Activated CD4-positive, alpha-beta T cell treated with anti-CD3 and anti-CD28 coated beads for 36 hours (primary cell): ENCODE measurements around the gene IL6ST. TPM values are rescaled to one million over a fixed set of nuclear protein-coding genes. Genes with fewer than 3 reads are reported as not detected.

ENCODE experiments used
- ATAC-seq: fragments of 200-7000 bp; cut with Tn5 transposase; one replicate; pipeline ENCODE4 v1.10.0; 2021; ENCODE audit warnings: mild to moderate bottlenecking, moderate library complexity
- CTCF ChIA-PET: fragments of 350-600 bp; sonication (Branson Sonifier 250); formaldehyde crosslinking; loops from one replicate; lab custom pipeline; 2021; ENCODE audit warnings: antibody characterized with exemption; lab: Charles Lee
- POLR2A ChIA-PET: fragments of 350-600 bp; sonication (Branson Sonifier 250); formaldehyde crosslinking; loops from one replicate; lab custom pipeline; 2021; ENCODE audit warnings: antibody characterized with exemption, inconsistent platforms; lab: Charles Lee
- DNase-seq: peaks from one replicate; pipeline ENCODE4 v3.0.0-alpha.2; 2020
- H3K27ac Mint-ChIP-seq: one replicate; pipeline ENCODE4 v1.8.0; 2021; ENCODE audit warnings: mixed read lengths
- H3K27me3 Mint-ChIP-seq: one replicate; pipeline ENCODE4 v1.8.0; 2021; ENCODE audit warnings: mixed read lengths
- H3K36me3 Mint-ChIP-seq: one replicate; pipeline ENCODE4 v1.8.0; 2021; ENCODE audit warnings: low read depth, mixed read lengths
- H3K4me1 Mint-ChIP-seq: one replicate; pipeline ENCODE4 v1.8.0; 2021; ENCODE audit warnings: mixed read lengths
- H3K4me3 Mint-ChIP-seq: one replicate; pipeline ENCODE4 v1.8.0; 2021; ENCODE audit warnings: mild to moderate bottlenecking, moderate library complexity, mixed read lengths
- H3K9me3 Mint-ChIP-seq: one replicate; pipeline ENCODE4 v1.8.0; 2021; ENCODE audit warnings: low read depth, mixed read lengths
- intact Hi-C, 2 experiments: fragments of 100-400 bp; cut with DNase I in 1 of 2; cut with micrococcal nuclease in 1 of 2; formaldehyde crosslinking; loops; one replicate each; pipeline versions ENCODE4 v1.14.2 to v1.15.1; 2022 to 2024; cut with DNase I, micrococcal nuclease
- total RNA-seq, 2 experiments: library from RNA; stranded (reverse); gene quantifications; one replicate each; pipeline ENCODE4 v1.2.3, GENCODE V29; 2021

The IL6ST gene
- total RNA-seq, 2 experiments from 2014 or later: 57.1 to 64.4 TPM

DNA sequence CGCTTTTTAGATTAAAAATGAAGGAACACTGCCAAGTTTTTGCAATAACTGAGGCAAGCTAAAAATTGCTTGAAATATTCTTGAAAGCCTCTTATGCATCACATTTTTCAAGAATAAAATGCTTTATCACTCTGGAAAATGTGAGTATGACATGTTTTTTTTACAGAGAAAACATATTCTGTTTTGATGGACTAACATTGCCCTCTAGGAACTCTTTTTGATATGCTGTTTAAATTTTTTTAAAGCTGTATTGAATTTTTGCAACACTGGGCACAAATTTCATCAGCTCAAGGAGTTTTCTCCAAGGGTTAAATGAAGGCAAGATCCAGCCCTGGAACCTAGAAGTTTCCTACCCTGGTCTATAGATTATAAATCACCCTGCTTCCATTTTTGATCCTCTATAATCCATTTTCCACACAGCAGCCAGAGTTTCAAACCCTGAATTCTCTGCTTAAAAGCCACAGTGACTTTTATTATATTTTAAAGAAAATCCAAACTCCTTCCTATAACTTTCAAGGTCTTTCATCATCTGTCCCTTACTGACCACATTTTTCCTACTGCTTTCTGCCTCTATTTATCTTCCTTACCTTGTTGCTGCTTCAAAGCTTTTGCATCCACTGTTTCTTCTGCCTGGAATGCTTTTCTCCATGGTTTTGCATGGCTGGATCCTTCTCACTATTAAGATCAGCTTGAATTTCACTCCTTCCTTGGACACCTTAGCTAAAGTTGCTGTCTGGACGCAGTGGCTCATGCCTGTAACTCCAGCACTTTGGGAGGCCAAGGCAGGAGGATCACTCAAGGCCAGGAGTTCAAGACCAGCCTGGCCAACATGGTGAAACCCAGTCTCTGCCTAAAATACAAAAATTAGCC is 82.7 kb downstream of the IL6ST start:
- Mint-ChIP-seq H3K36me3 (no peaks in the 10 kb centered on the region), H3K27me3 (no peaks in the 10 kb centered on the region), H3K4me1 (peaks cover 4% of the 10 kb centered on the region), H3K9me3 (no peaks in the 10 kb centered on the region), H3K4me3 (no peak overlapping the region), H3K27ac (peak overlapping the region; percentile 10)
- intact Hi-C loops: no loop called here
- POLR2A ChIA-PET: interaction anchor here (0.6 kb wide), 1 partner anchor 895 kb away, joined by 3 read pairs; no protein-coding TSS in a partner anchor
- DNase-seq (no peak), ATAC-seq (no peak)
- CTCF ChIA-PET: interaction anchor here (0.8 to 1.4 kb wide), 4 partner anchors 12 to 500 kb away, joined by 3 to 5 read pairs (median 4); no protein-coding TSS in a partner anchor

DNA sequence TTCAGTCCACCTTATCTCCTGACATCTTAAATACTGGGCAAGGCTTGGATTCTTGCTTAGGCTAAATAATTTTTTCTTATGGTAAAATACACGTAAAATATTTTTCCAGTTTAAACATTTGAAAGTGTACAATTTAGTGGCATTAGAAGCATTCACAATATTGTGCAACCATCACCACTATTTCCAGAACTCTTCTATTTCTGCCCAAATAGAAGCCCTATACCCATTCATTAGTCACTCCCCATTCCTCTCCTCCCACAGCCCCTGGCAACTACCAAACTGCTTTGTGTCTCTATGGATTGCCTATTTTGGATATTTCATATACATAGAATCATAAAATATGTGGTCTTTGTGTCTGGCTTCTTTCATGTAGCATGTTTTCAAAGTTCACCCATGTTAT is 86.0 kb downstream of the IL6ST start:
- intact Hi-C loops: no loop called here
- peaks cover 6% of the 10 kb centered on the region for H3K27me3 Mint-ChIP-seq
- no peak overlapping the region for H3K4me3 Mint-ChIP-seq
- no peaks in the 10 kb centered on the region for H3K36me3 Mint-ChIP-seq
- ATAC-seq (no peak), DNase-seq (no peak)
- peaks cover 11% of the 10 kb centered on the region for H3K4me1 Mint-ChIP-seq
- H3K9me3 Mint-ChIP-seq: no peaks in the 10 kb centered on the region
- CTCF ChIA-PET: interaction anchor here (1.2 kb wide), 2 partner anchors 19 to 362 kb away, joined by 3 read pairs; no protein-coding TSS in a partner anchor
- POLR2A ChIA-PET: no interaction called here
- H3K27ac Mint-ChIP-seq: no peak overlapping the region

DNA sequence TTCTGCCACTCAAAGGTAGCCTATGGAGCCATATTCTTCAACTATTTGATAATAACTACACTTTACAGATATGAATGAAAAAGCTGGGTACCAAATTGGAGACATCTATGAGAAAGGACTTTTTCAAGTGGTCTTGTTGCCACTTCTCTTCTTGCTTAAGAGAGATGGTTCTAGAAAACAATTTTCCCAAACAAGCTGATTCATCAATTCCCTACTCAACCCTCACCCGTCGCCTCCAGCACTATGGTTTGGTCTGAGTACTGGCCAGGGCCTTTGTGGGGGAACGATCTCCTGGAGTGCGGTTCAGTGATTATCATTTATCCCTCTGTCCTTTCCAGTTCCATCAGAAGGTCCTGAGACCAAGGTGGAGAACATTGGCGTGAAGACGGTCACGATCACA is 86.8 kb downstream of the IL6ST start:
- Mint-ChIP-seq H3K36me3 (no peaks in the 10 kb centered on the region), H3K27ac (no peak overlapping the region), H3K4me1 (peaks cover 19% of the 10 kb centered on the region), H3K4me3 (no peak overlapping the region), H3K27me3 (peaks cover 6% of the 10 kb centered on the region), H3K9me3 (no peaks in the 10 kb centered on the region)
- intact Hi-C loops: no loop called here
- ATAC-seq (no peak), DNase-seq (no peak)
- POLR2A ChIA-PET: interaction anchor here (0.6 kb wide), 1 partner anchor 8 kb away, joined by 3 read pairs; no protein-coding TSS in a partner anchor
- CTCF ChIA-PET: interaction anchor here (0.6 to 1.7 kb wide), 5 partner anchors 10 to 363 kb away, joined by 3 to 7 read pairs (median 3); no protein-coding TSS in a partner anchor

DNA sequence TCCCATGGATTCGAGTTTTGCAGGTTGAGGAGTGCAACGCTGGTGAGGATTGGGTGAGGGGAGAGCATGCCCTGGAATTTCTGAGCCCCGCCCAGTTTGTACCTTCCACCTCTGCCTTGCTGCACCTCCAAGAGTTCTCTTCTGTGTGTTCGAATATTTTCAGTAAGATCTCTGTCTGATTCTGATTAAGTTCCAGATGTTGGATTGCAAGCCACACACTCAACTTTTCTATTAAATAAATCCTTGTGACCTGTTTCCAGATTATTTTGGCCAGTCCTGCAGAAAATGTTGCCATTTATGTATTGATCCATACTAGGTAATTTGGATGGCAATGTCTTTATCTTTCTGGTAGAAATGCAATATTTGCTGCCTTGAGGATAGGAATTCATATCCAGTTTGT is 89.5 kb downstream of the IL6ST start:
- Mint-ChIP-seq H3K9me3 (no peaks in the 10 kb centered on the region), H3K4me1 (peaks cover 24% of the 10 kb centered on the region), H3K27ac (no peak overlapping the region), H3K4me3 (no peak overlapping the region), H3K36me3 (no peaks in the 10 kb centered on the region), H3K27me3 (peaks cover 10% of the 10 kb centered on the region)
- ChIA-PET CTCF (interaction anchor here (0.7 kb wide), 1 partner anchor 56 kb away, joined by 3 read pairs; no protein-coding TSS in a partner anchor), POLR2A (no interaction called here)
- ATAC-seq: no peak
- no peak for DNase-seq
- intact Hi-C loops: no loop called here

DNA sequence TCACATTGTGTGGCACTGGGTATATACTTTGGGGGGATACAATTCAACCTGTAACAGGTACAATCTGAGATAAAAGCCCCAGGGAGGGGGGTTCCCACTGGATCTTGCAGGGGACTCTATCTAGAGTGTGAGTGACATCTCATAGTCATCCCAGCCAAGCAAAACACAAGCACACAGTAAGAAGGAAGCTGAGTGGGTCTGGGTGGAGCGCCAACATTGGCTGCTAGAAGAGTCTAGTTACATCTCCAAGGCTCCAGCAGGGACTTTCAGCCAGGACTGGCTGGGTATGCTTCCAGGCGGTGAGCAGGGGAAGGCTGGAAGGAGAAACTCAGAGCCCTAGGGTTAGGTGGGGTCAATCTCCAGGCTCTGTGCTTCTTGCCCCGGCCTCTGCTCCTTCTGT is 90.6 kb downstream of the IL6ST start:
- CTCF ChIA-PET: interaction anchor here (0.9 to 1.4 kb wide), 2 partner anchors 24 to 145 kb away, joined by 3 read pairs; no protein-coding TSS in a partner anchor
- DNase-seq: no peak
- Mint-ChIP-seq H3K27me3 (peaks cover 11% of the 10 kb centered on the region), H3K36me3 (no peaks in the 10 kb centered on the region), H3K9me3 (no peaks in the 10 kb centered on the region), H3K4me3 (no peak overlapping the region), H3K27ac (no peak overlapping the region), H3K4me1 (peaks cover 33% of the 10 kb centered on the region)
- intact Hi-C loops: loop anchor here in 1 of 2 experiments (5.0 kb wide), 1 partner anchor 192 kb away; the partner anchor contains the start of gene SLC38A9
- ATAC-seq: no peak
- POLR2A ChIA-PET: no interaction called here

DNA sequence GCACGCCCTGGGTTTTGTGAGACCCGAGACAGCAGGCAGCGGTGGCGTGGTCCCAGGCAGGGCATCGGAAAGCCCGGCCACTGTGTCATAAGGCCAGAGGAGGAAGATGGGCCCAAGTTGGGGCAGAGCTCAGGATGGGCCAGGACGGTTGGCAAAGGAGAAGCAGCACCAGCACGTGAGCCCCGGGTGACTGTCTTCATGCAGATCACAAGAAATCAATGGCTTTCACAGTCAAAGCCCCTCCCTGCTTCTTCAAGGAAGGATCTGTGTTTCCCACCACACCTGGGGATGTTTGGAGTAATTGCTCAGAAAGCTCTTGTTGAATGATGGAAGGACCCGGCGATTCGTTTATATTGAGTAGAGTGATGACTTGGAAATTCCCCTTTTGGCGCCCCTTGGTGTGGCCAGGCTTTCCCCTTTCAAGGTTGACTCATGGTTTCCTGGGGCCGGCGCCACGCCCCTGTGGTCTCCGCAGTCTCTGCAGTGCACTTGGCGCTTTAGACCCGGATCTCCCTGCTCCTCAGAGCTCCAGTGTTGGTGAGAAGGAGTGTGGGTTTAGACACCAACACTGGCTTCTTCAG is 91.6 kb downstream of the IL6ST start:
- Mint-ChIP-seq H3K9me3 (no peaks in the 10 kb centered on the region), H3K27me3 (peaks cover 11% of the 10 kb centered on the region), H3K36me3 (no peaks in the 10 kb centered on the region), H3K4me3 (no peak overlapping the region), H3K27ac (peak overlapping the region; percentile 13), H3K4me1 (peaks cover 33% of the 10 kb centered on the region)
- ATAC-seq: peak; percentile 89
- DNase-seq: peak; percentile 86
- intact Hi-C loops: loop anchor here in 1 of 2 experiments (1.0 to 5.0 kb wide), 2 partner anchors 35 to 191 kb away; partner anchors contain the start of gene SLC38A9
- ChIA-PET CTCF (interaction anchor here (0.7 to 1.4 kb wide), 3 partner anchors 20 to 144 kb away, joined by 3 read pairs; no protein-coding TSS in a partner anchor), POLR2A (no interaction called here)

DNA sequence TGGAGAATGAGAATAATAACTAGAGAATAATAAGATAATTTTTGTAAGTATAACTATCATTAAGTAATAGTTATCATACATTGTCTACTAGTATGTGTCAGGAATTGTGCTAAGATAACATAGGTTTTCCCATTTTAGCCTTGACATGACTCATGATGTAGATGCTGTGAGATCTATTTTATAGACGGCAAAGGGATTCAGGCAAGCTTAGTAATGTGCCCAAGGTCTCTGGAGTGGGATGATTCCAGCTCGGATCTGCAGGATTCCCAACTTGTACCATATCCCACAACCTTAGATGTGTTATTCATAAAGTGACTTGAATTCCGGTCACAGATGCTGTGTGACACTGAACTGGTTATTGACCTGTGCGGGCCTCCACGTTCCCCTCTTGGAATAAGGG is 92.1 kb downstream of the IL6ST start:
- H3K9me3 Mint-ChIP-seq: no peaks in the 10 kb centered on the region
- DNase-seq: no peak
- intact Hi-C loops: loop anchor here in 1 of 2 experiments (1.0 to 5.0 kb wide), 2 partner anchors 34 to 190 kb away; partner anchors contain the start of gene SLC38A9
- CTCF ChIA-PET: interaction anchor here (1.1 to 1.4 kb wide), 2 partner anchors 14 to 144 kb away, joined by 3 read pairs; no protein-coding TSS in a partner anchor
- POLR2A ChIA-PET: no interaction called here
- peaks cover 33% of the 10 kb centered on the region for H3K4me1 Mint-ChIP-seq
- no peak overlapping the region for H3K27ac Mint-ChIP-seq
- no peak overlapping the region for H3K4me3 Mint-ChIP-seq
- H3K36me3 Mint-ChIP-seq: no peaks in the 10 kb centered on the region
- no peak for ATAC-seq
- peaks cover 11% of the 10 kb centered on the region for H3K27me3 Mint-ChIP-seq

DNA sequence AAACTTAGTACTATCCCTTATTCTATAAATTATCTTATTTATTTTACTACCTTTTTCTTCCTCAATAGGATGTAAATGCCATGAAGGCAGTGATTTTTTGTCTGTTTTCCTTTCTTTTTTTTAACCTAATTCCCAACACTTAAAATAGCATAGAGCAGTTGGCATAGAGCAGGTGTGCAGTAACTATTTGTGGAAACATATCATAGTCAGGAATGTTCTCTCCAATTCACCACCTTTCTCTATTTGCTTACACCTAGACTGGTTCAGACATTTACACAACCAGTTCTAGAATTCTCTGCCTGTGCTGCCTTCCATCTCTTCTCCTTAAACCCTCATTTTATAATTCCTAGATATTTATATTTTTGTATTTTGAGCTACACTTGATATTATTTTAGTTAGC is 94.0 kb downstream of the IL6ST start:
- H3K27ac Mint-ChIP-seq: no peak overlapping the region
- ATAC-seq (no peak), DNase-seq (no peak)
- no peaks in the 10 kb centered on the region for H3K36me3 Mint-ChIP-seq
- intact Hi-C loops: loop anchor here in 1 of 2 experiments (5.0 kb wide), 1 partner anchor 188 kb away; the partner anchor contains the start of gene SLC38A9
- peaks cover 34% of the 10 kb centered on the region for H3K4me1 Mint-ChIP-seq
- H3K9me3 Mint-ChIP-seq: no peaks in the 10 kb centered on the region
- CTCF ChIA-PET: interaction anchor here (0.6 kb wide), 1 partner anchor 1238 kb away, joined by 3 read pairs; no protein-coding TSS in a partner anchor
- no peak overlapping the region for H3K4me3 Mint-ChIP-seq
- peaks cover 15% of the 10 kb centered on the region for H3K27me3 Mint-ChIP-seq
- POLR2A ChIA-PET: interaction anchor here (0.6 kb wide), 1 partner anchor 186 kb away, joined by 7 read pairs; no protein-coding TSS in a partner anchor

DNA sequence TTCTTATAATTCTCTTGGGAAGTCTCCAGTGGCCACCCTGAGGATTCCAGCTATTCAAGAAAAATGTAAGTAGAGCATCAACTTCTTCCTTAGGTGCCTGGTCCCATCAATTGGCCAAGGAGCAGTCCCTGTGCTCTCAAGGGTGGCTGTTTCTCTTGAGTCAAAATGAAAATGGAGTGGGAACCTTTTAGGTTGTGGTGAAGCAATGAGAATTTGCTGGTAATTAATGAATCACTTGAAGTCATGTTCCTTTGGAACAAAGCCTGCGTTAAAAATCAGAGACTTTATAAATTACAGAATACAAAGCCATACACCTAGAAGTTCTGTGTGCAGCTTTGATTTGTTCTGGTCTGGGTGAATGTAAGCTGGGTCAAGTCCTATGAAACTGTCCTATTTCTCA is 94.7 kb downstream of the IL6ST start:
- peak; percentile 36 for ATAC-seq
- CTCF ChIA-PET: interaction anchor here (0.9 kb wide), 1 partner anchor 13 kb away, joined by 3 read pairs; no protein-coding TSS in a partner anchor

DNA sequence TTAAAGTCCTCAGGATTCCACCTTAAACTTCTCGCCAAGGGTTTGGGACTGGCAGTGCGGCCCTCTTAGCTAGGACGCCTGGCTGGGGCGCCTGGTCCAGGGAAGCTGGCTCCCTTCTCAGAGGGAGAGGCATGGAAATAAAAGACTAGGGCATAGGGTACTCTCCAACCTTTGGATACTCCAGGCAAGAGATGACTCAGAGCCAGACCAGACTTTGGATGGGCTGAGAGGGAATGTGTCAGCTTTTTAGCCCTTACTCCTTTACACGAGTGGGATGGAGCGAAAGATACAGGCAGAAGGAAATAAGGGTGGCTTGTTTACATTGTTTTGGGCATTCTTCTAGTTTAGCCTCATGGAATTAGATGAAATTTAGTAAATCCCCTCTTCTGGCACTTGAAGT is 95.4 kb downstream of the IL6ST start:
- DNase-seq (no peak), ATAC-seq (no peak)
- intact Hi-C loops: no loop called here
- Mint-ChIP-seq H3K4me3 (no peak overlapping the region), H3K27ac (no peak overlapping the region), H3K9me3 (no peaks in the 10 kb centered on the region), H3K36me3 (no peaks in the 10 kb centered on the region), H3K4me1 (peaks cover 32% of the 10 kb centered on the region), H3K27me3 (peaks cover 11% of the 10 kb centered on the region)
- CTCF ChIA-PET: interaction anchor here (0.9 kb wide), 1 partner anchor 14 kb away, joined by 3 read pairs; no protein-coding TSS in a partner anchor
- POLR2A ChIA-PET: interaction anchor here (0.7 kb wide), 1 partner anchor 9 kb away, joined by 3 read pairs; no protein-coding TSS in a partner anchor

More for the DNA sequence above, 94.7 kb downstream of the IL6ST start:
- Mint-ChIP-seq H3K4me3 (no peak overlapping the region), H3K9me3 (no peaks in the 10 kb centered on the region), H3K27ac (no peak overlapping the region), H3K27me3 (peaks cover 11% of the 10 kb centered on the region), H3K4me1 (peaks cover 32% of the 10 kb centered on the region), H3K36me3 (no peaks in the 10 kb centered on the region)
- no peak for DNase-seq
- POLR2A ChIA-PET: interaction anchor here (0.7 kb wide), 1 partner anchor 8 kb away, joined by 3 read pairs; no protein-coding TSS in a partner anchor
- intact Hi-C loops: loop anchor here in 1 of 2 experiments (5.0 kb wide), 1 partner anchor 188 kb away; the partner anchor contains the start of gene SLC38A9
